Stimulated activated memory B cell treated with anti-CD40 and anti-IgM and Interleukin-4, amounts not matched to agents 10 μg/mL and 1 μg/mL and 100 μg/mL, for 72 hours (primary cell): Measurements from ENCODE around the gene YIPF2.
"Not testable (repeated sequence)": the region's sequence is repeated elsewhere in the genome, so short reads cannot be mapped to it uniquely, and the experiment has no call there.

Experiments used
- ATAC-seq: fragments of 150-1000 bp; cut with Tn5 transposase; 2 replicates; pipeline ENCODE4 v1.10.0; 2021
- H3K27ac Mint-ChIP-seq: one replicate; pipeline ENCODE4 v1.8.0; 2022; ENCODE audit warnings: mild to moderate bottlenecking, mixed read lengths
- H3K27me3 Mint-ChIP-seq: one replicate; pipeline ENCODE4 v1.8.0; 2022; ENCODE audit warnings: mixed read lengths
- H3K36me3 Mint-ChIP-seq: one replicate; pipeline ENCODE4 v1.8.0; 2022; ENCODE audit warnings: mixed read lengths
- H3K4me1 Mint-ChIP-seq: one replicate; pipeline ENCODE4 v1.8.0; 2022; ENCODE audit warnings: mixed read lengths
- H3K4me3 Mint-ChIP-seq: one replicate; pipeline ENCODE4 v1.8.0; 2022; ENCODE audit warnings: mild to moderate bottlenecking, moderate library complexity, mixed read lengths
- H3K9me3 Mint-ChIP-seq: one replicate; pipeline ENCODE4 v1.8.0; 2022; ENCODE audit warnings: mixed read lengths

YIPF2 gene

DNA sequence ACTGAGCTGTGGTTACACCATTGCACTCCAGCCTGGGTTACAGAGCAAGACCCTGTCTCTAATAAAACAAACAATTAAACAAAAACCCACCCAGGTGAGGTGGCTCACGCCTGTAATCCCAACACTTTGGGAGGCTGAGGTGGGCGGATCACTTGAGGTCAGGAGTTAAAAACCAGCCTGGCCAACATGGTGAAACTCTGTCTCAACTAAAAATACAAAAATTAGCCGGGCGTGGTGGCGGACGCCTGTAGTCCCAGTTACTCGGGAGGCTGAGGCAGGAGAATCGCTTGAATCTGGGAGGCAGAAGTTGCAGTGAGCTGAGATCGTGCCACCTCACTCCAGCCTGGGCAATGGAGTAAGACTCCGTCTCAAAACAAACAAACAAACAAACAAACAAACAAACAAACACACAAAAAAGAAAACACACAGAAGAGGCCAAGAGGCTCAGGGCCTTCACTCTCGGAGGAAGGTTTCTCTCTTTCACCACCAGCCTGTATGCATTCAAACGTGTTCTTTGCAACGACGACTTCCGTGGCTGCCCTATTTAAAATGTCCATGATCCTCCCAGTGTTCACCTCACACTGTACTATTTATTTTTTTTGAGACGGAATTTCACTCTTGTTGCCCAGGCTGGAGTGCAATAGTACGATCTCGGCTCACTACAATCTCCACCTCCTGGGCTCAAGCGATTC lies 31.0 kb upstream of the YIPF2 start:
- not testable (repeated sequence) for H3K9me3 Mint-ChIP-seq, H3K36me3 Mint-ChIP-seq, H3K27me3 Mint-ChIP-seq, ATAC-seq
- H3K4me3 Mint-ChIP-seq = peak overlapping the region; percentile 87
- peak overlapping the region; percentile 95 for H3K27ac Mint-ChIP-seq
- H3K4me1 Mint-ChIP-seq = peaks cover 46% of the 10 kb centered on the region

GRCh38 chr19:10952809-10953208 lies 24.4 kb upstream of the YIPF2 start:
- H3K4me1 Mint-ChIP-seq = peaks cover 9% of the 10 kb centered on the region
- H3K27me3 Mint-ChIP-seq = no peaks in the 10 kb centered on the region
- H3K9me3 Mint-ChIP-seq = no peaks in the 10 kb centered on the region
- no peaks in the 10 kb centered on the region for H3K36me3 Mint-ChIP-seq
- ATAC-seq = no peak
- H3K4me3 Mint-ChIP-seq = no peak overlapping the region
- no peak overlapping the region for H3K27ac Mint-ChIP-seq

DNA sequence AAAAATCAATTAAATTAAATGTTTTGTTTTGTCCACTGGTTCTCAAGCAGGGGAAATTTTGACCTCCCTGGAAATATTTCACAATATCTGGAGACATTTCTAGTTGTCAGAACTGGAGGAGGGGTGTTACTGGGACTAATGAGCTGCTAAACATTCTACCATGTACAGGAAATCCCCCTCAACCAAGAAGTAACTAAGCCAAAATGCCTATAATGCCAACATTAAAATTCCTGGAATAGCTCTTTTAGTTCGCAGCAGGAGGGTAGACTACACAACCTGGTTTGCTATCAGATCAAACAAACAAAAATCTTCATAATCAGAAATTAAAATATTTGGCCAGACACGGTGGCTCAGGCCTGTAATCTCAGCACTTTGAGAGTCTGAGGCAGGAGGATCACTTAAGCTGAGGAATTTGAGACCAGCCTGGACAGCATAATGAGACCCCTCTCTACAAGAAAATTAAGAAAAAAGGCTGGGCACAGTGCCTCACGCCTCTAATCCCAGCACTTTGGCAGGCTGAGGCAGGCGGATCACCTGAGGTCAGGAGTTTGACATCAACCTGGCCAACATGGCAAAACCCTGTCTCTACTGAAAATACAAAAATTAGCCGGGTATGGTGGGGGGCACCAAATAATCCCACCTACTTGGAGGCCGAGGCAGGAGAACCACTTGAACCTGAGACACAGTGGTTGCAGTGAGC lies 18.7 kb upstream of the YIPF2 start:
- no peak for ATAC-seq
- Mint-ChIP-seq H3K9me3 (no peaks in the 10 kb centered on the region), H3K27ac (no peak overlapping the region), H3K27me3 (no peaks in the 10 kb centered on the region), H3K36me3 (no peaks in the 10 kb centered on the region), H3K4me1 (no peaks in the 10 kb centered on the region), H3K4me3 (no peak overlapping the region)

DNA sequence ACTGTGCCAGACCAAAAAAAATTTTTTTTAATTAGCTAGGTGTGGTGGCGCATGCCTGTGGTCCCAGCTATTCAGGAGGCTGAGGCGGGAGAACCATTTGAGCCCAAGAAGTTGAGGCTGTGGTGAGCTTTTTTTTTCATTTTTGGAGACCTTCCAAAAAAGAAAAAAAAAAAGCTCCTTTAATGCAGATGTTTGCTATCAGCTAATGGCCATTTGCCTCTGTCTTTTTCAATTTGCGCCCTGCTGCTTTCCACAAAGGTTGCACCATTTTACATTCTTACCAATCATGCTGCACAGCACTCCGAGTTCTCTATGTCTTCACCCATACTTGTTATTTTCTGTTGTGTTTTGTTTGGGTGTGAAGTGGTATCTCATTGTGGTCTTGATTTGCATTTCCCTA lies 16.8 kb upstream of the YIPF2 start:
- H3K4me3 Mint-ChIP-seq = no peak overlapping the region
- no peaks in the 10 kb centered on the region for H3K4me1 Mint-ChIP-seq
- ATAC-seq = no peak
- H3K27ac Mint-ChIP-seq = no peak overlapping the region
- no peaks in the 10 kb centered on the region for H3K27me3 Mint-ChIP-seq
- H3K9me3 Mint-ChIP-seq = no peaks in the 10 kb centered on the region
- H3K36me3 Mint-ChIP-seq = no peaks in the 10 kb centered on the region

- not testable (repeated sequence) for ATAC-seq, H3K4me3 Mint-ChIP-seq, H3K27me3 Mint-ChIP-seq, H3K9me3 Mint-ChIP-seq, H3K4me1 Mint-ChIP-seq, H3K27ac Mint-ChIP-seq, H3K36me3 Mint-ChIP-seq
Measured at GRCh38 chr19:10943412-10943811, 15.0 kb upstream of the YIPF2 start.

- not testable (repeated sequence) for H3K36me3 Mint-ChIP-seq, H3K27me3 Mint-ChIP-seq, H3K4me1 Mint-ChIP-seq, H3K9me3 Mint-ChIP-seq, H3K4me3 Mint-ChIP-seq, ATAC-seq, H3K27ac Mint-ChIP-seq
Measured at GRCh38 chr19:10941649-10942048, 13.2 kb upstream of the YIPF2 start.

DNA sequence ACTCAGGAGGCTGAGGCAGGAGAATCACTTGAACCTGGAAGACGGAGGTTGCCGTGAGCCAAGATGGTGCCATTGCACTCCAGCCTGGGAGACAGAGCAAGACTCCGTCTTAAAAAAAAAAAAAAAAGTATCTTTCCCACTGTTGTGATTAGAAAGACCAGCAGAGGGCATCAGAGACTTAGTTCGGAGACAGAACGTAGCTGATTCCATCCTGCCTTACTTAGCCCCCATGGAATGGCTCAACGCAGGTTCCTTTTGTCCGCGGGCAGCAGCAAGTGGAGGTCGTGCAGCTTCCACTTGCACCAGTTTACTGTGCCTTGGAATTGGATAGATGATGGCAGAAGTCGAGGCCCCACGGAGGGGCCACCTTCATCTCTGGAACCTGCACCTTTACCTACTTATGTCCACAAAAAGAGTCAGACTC lies 8.2 kb upstream of the YIPF2 start:
- peak; percentile 60 for ATAC-seq
- no peak overlapping the region for H3K27ac Mint-ChIP-seq

GRCh38 chr19:10935371-10936059 lies 7.1 kb upstream of the YIPF2 start:
- no peak for ATAC-seq
- Mint-ChIP-seq H3K9me3 (no peaks in the 10 kb centered on the region), H3K27me3 (no peaks in the 10 kb centered on the region), H3K4me3 (no peak overlapping the region), H3K36me3 (peaks cover 5% of the 10 kb centered on the region), H3K4me1 (peaks cover 6% of the 10 kb centered on the region), H3K27ac (no peak overlapping the region)

More for the DNA sequence above, 8.2 kb upstream of the YIPF2 start:
- peaks cover 5% of the 10 kb centered on the region for H3K36me3 Mint-ChIP-seq
- H3K4me1 Mint-ChIP-seq = peaks cover 6% of the 10 kb centered on the region
- no peak overlapping the region for H3K4me3 Mint-ChIP-seq
- H3K27me3 Mint-ChIP-seq = no peaks in the 10 kb centered on the region
- no peaks in the 10 kb centered on the region for H3K9me3 Mint-ChIP-seq

- no peak for ATAC-seq
- Mint-ChIP-seq H3K9me3 (no peaks in the 10 kb centered on the region), H3K4me1 (peaks cover 18% of the 10 kb centered on the region), H3K36me3 (peaks cover 12% of the 10 kb centered on the region), H3K27me3 (no peaks in the 10 kb centered on the region), H3K4me3 (peak overlapping the region; percentile 96), H3K27ac (peak overlapping the region; percentile 83)
Measured at GRCh38 chr19:10929402-10929794, 959 bp upstream of the YIPF2 start.

GRCh38 chr19:10927730-10928562 lies 493 bp downstream of the YIPF2 start:
- Mint-ChIP-seq H3K27me3 (no peaks in the 10 kb centered on the region), H3K27ac (peak overlapping the region; percentile 83), H3K4me1 (peaks cover 18% of the 10 kb centered on the region), H3K9me3 (no peaks in the 10 kb centered on the region), H3K36me3 (peaks cover 16% of the 10 kb centered on the region), H3K4me3 (peak overlapping the region; percentile 96)
- peak; percentile 0 for ATAC-seq

DNA sequence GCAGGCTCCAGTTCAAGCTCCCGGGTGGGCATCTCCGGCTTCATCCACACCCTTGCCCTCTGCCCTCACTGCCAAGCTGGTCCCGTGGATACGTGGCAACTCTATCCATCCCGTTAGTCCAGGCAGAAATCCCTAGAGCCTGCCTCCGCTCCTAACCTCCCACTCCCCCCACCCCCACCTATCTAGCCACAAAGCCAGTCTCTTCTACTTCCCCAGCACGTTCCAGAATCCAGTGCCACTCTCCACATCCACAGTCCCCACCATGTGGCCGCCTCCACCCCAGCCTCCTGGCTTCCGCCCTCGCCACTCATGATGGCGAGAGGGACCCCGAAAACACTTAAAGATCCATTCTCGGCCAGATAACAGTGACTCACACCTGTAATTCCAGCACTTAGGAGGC lies 3.8 kb downstream of the YIPF2 start:
- H3K4me3 Mint-ChIP-seq = no peak overlapping the region
- no peak for ATAC-seq
- no peaks in the 10 kb centered on the region for H3K27me3 Mint-ChIP-seq
- H3K4me1 Mint-ChIP-seq = peaks cover 16% of the 10 kb centered on the region
- peaks cover 28% of the 10 kb centered on the region for H3K36me3 Mint-ChIP-seq
- H3K9me3 Mint-ChIP-seq = no peaks in the 10 kb centered on the region
- H3K27ac Mint-ChIP-seq = peak overlapping the region; percentile 23

GRCh38 chr19:10923260-10924112 lies 5.0 kb downstream of the YIPF2 start:
- Mint-ChIP-seq H3K9me3 (no peaks in the 10 kb centered on the region), H3K36me3 (peaks cover 36% of the 10 kb centered on the region), H3K4me3 (no peak overlapping the region), H3K27me3 (no peaks in the 10 kb centered on the region), H3K4me1 (peaks cover 11% of the 10 kb centered on the region), H3K27ac (no peak overlapping the region)
- no peak for ATAC-seq

DNA sequence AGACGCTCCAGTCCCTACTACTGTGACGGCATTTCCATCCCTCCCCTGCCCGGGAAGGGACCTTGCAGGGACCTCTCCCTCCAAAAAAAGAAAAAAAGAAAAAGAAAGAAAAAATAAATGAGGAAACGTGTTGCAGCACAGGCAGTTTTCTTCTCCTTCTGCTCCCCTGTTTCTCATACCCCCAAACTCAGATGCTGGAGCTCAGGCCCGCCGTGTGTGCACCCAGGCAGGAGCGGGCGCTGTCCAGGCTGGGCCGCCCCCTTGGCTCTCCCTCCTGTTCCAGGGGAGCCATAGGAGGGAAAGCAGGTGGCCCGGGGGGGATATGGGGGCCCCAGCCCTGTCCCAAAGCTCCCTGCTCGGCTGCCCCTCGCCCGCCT lies 5.8 kb downstream of the YIPF2 start:
- Mint-ChIP-seq H3K4me3 (no peak overlapping the region), H3K36me3 (peaks cover 45% of the 10 kb centered on the region), H3K27me3 (no peaks in the 10 kb centered on the region), H3K27ac (peak overlapping the region; percentile 28), H3K9me3 (no peaks in the 10 kb centered on the region), H3K4me1 (peaks cover 6% of the 10 kb centered on the region)
- ATAC-seq = no peak

DNA sequence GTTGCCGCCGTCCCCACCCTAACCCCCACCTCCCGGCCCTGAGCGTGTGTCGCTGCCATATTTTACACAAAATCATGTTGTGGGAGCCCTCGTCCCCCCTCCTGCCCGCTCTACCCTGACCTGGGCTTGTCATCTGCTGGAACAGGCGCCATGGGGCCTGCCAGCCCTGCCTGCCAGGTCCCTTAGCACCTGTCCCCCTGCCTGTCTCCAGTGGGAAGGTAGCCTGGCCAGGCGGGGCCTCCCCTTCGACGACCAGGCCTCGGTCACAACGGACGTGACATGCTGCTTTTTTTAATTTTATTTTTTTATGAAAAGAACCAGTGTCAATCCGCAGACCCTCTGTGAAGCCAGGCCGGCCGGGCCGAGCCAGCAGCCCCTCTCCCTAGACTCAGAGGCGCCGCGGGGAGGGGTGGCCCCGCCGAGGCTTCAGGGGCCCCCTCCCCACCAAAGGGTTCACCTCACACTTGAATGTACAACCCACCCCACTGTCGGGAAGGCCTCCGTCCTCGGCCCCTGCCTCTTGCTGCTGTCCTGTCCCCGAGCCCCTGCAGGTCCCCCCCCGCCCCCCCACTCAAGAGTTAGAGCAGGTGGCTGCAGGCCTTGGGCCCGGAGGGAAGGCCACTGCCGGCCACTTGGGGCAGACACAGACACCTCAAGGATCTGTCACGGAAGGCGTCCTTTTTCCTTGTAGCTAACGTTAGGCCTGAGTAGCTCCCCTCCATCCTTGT lies 6.4 kb downstream of the YIPF2 start:
- no peaks in the 10 kb centered on the region for H3K9me3 Mint-ChIP-seq
- H3K4me3 Mint-ChIP-seq = no peak overlapping the region
- peaks cover under 1% of the 10 kb centered on the region for H3K4me1 Mint-ChIP-seq
- no peak for ATAC-seq
- peak overlapping the region; percentile 28 for H3K27ac Mint-ChIP-seq
- H3K36me3 Mint-ChIP-seq = peaks cover 46% of the 10 kb centered on the region
- no peaks in the 10 kb centered on the region for H3K27me3 Mint-ChIP-seq
